ENCODE results near the gene TRIM33. TPM values are rescaled to one million over a fixed set of nuclear protein-coding genes. Genes with fewer than 3 reads are reported as not detected.
A peak's percentile ranks its signal among the peaks of the same experiment; 100 is the strongest.

The TRIM33 gene
- polyA plus RNA-seq, 2 of the 4 experiments (the other 2 are of a cell fraction): 8.7 to 14.9 TPM

- Histone ChIP-seq H3K4me3 (no peak overlapping the region), H3K27ac (no peak overlapping the region), H3K4me2 (no peak overlapping the region), H3K4me1 (peaks cover 7% of the 10 kb centered on the region; the same call in 1 of the 3 replicates), H3K9me3 (no peaks in the 10 kb centered on the region)
- 93% methylated on average over 1 of the region's 1 CpG for WGBS (ENCODE audit: missing lambda C conversion rate)
- no peak for FAIRE-seq
- ChIA-PET POLR2A (no interaction called here), CTCF (interaction anchor here (2.0 kb wide), 1 partner anchor 91 kb away, joined by 5 read pairs; no protein-coding TSS in a partner anchor)
- TF ChIP-seq MYC (IDR thresholded peaks at IDR 0.05; ENCODE audit: borderline replicate concordance, low read length): no peak
- TF ChIP-seq ZNF302 (CRISPR knock-in tag; IDR thresholded peaks at IDR 0.05): no peak
- TF ChIP-seq MAZ (IDR thresholded peaks at IDR 0.05; ENCODE audit: borderline replicate concordance, low read depth, low read length): no peak
- TF ChIP-seq HOXB5 (CRISPR knock-in tag; IDR thresholded peaks at IDR 0.05): no peak
- no peak for TF ChIP-seq NR3C1 (IDR thresholded peaks at IDR 0.05)
- TF ChIP-seq RFX5 (IDR thresholded peaks at IDR 0.05): no peak
- no peak for TF ChIP-seq KDM5A (IDR thresholded peaks at IDR 0.05)
- TF ChIP-seq JUN (IDR thresholded peaks at IDR 0.05): no peak
- no peak for TF ChIP-seq TFCP2L1 (CRISPR knock-in tag; IDR thresholded peaks at IDR 0.05)
- no peak for TF ChIP-seq ZSCAN20 (CRISPR knock-in tag; IDR thresholded peaks at IDR 0.05)
- TF ChIP-seq FOSL2 (IDR thresholded peaks at IDR 0.05): no peak
- no peak for TF ChIP-seq FOSL2 (CRISPR knock-in tag; IDR thresholded peaks at IDR 0.05)
- TF ChIP-seq BCL3 (IDR thresholded peaks at IDR 0.05): no peak
- TF ChIP-seq NFE2L2 (conservative IDR thresholded peaks at IDR 0.05; ENCODE audit: low read length): no peak
- no peak for TF ChIP-seq ATOH8 (CRISPR knock-in tag; IDR thresholded peaks at IDR 0.05; ENCODE audit: low read depth)
- TF ChIP-seq MAFK (IDR thresholded peaks at IDR 0.05; ENCODE audit: partially characterized antibody): no peak
- no peak for TF ChIP-seq RCOR1 (IDR thresholded peaks at IDR 0.05; ENCODE audit: low read depth, low read length)
- no peak for TF ChIP-seq TP53 (CRISPR knock-in tag; IDR thresholded peaks at IDR 0.05)
- TF ChIP-seq ZFP36 (IDR thresholded peaks at IDR 0.05; ENCODE audit: borderline replicate concordance, partially characterized antibody): no peak
- TF ChIP-seq CTCF (IDR thresholded peaks at IDR 0.05): no peak
- TF ChIP-seq REST (IDR thresholded peaks at IDR 0.05): no peak
- ATAC-seq: no peak
- DNase-seq (ENCODE audit: low read depth in 1 of 2, low spot score in 1 of 2): no peak
These were observed 73.2 kb downstream of the TRIM33 start for GRCh38 chr1:114437812-114438211.

- CTCF ChIA-PET: interaction anchor here (2.0 kb wide), 1 partner anchor 90 kb away, joined by 5 read pairs; no protein-coding TSS in a partner anchor
- Histone ChIP-seq H3K9me3 (no peaks in the 10 kb centered on the region), H3K4me3 (no peak overlapping the region), H3K27ac (no peak overlapping the region), H3K4me1 (peaks cover 7% of the 10 kb centered on the region; the same call in 1 of the 3 replicates), H3K4me2 (no peak overlapping the region)
- WGBS (ENCODE audit: missing lambda C conversion rate): 92% methylated on average over 3 of the region's 3 CpGs
- FAIRE-seq (no peak), ATAC-seq (no peak), DNase-seq (ENCODE audit: low read depth in 1 of 2, low spot score in 1 of 2) (no peak)
- POLR2A ChIA-PET: no interaction called here
- peak; percentile 7 for TF ChIP-seq MAFK (IDR thresholded peaks at IDR 0.05; ENCODE audit: partially characterized antibody)
- TF ChIP-seq FOSB (CRISPR knock-in tag; IDR thresholded peaks at IDR 0.05): no peak
These were observed 74.2 kb downstream of the TRIM33 start for GRCh38 chr1:114436799-114437198.
